Uterus (tissue), 2 donors: ENCODE data around the gene CHRNB1.

ENCODE experiments used
- POLR2A ChIP-seq, 2 donors: fragments of 450-650 bp; IDR thresholded peaks; one replicate each; pipeline ENCODE4 v1.6.1; 2016; ENCODE audit warnings: antibody characterized with exemption in 2 of 2, mild to moderate bottlenecking in 1 of 2, moderate library complexity in 1 of 2
- TF ChIP-seq, protein P1 (sequence below), 4 experiments: fragments of 200-600 bp in 2 of 4; fragments of 450-650 bp in 2 of 4; sonication (generic) in 2 of 4; IDR thresholded peaks; one replicate each; pipeline ENCODE4 v1.5.1; 2016 to 2019; ENCODE audit warnings: antibody characterized with exemption in 4 of 4, mild to moderate bottlenecking in 2 of 4, moderate library complexity in 1 of 4

DNA sequence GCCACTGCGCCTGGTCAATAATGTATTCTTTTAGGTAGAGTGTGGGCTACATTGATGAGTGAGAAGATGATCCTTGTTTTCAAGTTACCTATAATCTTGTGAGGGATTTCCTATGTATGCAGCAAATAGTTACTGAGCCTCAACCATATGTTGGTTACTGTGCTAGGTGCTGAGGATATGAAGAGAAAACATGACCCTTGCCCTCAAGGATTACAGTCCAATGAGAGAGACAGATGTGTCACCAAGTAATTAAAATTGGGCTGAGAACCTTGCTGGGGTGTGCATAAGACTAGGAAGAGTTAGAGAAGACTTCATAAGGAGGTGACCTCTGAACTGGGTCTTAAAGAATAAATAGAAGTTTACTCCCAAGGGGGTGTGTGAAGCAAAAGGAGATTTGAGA lies 46.7 kb downstream of the CHRNB1 start:
- TF ChIP-seq POLR2A (IDR thresholded peaks at IDR 0.05), result no peak
- TF ChIP-seq, protein P1, sequence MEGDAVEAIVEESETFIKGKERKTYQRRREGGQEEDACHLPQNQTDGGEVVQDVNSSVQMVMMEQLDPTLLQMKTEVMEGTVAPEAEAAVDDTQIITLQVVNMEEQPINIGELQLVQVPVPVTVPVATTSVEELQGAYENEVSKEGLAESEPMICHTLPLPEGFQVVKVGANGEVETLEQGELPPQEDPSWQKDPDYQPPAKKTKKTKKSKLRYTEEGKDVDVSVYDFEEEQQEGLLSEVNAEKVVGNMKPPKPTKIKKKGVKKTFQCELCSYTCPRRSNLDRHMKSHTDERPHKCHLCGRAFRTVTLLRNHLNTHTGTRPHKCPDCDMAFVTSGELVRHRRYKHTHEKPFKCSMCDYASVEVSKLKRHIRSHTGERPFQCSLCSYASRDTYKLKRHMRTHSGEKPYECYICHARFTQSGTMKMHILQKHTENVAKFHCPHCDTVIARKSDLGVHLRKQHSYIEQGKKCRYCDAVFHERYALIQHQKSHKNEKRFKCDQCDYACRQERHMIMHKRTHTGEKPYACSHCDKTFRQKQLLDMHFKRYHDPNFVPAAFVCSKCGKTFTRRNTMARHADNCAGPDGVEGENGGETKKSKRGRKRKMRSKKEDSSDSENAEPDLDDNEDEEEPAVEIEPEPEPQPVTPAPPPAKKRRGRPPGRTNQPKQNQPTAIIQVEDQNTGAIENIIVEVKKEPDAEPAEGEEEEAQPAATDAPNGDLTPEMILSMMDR (IDR thresholded peaks at IDR 0.05), result no peak
